GM19023 (cell line): ENCODE results near the gene RCOR1.
"Not testable (repeated sequence)": the region's sequence is repeated elsewhere in the genome, so short reads cannot be mapped to it uniquely, and the experiment has no call there.

Experiments used
- ATAC-seq: cut with Tn5 transposase; IDR thresholded peaks from one replicate; pipeline ENCODE4 v1.9.1; 2021; ENCODE audit warnings: mild to moderate bottlenecking, moderate library complexity; ENCODE audit not compliant: unreplicated experiment

Gene RCOR1

DNA sequence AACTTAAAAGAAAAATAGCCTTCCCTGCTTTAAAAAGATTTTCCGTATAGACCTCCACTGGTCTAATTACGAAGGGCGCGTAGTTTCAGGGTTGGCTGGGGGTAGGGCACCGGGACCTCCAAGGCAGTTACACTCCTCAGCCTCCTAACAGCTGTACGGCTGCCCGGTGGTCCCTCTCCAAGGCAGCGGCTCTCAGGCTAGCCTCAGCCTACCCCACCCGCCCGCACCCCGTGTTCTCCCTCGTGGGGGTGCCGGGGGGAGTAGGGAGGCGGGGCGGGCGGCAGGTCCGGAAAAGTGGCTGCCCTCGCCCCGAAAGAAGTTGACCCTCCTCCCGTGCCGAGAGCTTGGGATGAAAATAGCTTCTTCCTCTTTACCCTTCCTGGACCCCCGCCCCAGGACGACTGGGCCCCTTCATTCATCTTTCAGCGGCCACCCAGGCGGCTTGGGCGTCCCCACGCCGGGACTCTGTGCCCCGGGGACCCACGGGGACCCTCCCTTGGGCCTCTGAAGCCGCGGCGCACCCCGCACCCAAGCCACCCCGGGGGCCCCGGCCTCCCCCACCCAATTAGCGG, 991 bp upstream of the RCOR1 start:
- ATAC-seq: no peak

- peak; percentile 5 for ATAC-seq
These were observed 263 bp downstream of the RCOR1 start for GRCh38 chr14:102592763-102593060.

DNA sequence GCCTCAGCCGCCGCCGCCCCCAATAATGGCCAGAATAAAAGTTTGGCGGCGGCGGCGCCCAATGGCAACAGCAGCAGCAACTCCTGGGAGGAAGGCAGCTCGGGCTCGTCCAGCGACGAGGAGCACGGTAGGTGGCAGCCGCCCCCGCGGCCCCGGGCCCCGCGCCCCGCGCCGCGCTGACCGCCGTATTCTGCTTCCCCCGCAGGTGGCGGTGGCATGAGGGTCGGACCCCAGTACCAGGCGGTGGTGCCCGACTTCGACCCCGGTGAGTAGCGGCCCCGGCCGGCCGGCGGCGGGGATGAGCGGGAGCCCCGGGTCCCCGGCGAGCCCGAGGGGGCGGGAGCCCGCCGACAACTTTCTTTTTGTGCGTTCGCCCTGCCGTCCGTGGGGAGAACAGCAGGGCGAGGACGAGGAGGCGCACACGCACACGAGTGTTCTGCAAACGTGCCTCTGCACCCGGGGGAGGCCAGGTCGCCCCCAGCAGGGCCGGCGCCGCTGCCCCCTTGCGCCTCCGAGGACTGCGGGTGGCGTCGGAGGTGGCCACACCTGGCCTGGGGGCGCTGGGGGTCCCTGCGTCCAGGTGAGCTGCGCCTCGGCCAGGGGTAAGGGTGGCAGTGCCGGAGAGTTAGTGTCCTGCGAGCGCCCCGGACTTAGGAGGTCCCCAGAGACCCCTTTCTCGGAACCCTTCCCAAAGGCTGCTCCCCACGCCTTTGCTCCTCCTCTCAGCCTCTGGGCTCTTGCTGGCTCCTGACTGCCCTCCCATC, 794 bp downstream of the RCOR1 start:
- ATAC-seq: peak; percentile 12

GRCh38 chr14:102593825-102594137, 1.3 kb downstream of the RCOR1 start:
- no peak for ATAC-seq

DNA sequence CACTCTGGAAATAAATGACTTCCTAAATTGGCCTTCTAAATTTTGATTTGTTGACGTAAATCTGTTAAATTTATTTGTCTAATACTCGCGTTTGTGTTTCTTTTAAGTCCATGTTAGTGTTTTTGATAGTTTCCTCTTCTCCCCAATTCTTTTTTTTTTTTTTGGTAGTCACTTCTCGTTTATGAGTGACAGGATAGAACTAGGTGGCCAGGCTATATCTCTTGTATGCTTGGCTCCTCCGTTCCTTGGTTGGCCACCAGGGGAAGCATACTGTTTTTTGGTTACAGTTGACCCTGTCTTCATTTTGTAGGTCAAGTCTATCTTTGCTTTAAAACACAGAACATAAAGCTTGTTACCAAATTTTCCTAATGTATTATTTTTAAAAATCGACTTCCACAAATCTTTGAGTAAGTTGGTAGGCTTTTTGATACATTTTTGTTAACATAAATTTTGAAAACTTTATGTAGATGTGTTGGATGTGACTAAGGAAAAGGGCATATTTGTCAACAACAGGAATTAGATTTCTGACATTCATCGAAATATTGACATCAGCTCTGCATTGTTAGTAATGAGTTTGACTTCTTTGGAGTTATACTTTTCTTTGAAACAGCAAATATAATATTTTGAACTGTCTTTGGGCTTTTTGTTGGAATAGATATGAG, 2.2 kb downstream of the RCOR1 start:
- no peak for ATAC-seq

DNA sequence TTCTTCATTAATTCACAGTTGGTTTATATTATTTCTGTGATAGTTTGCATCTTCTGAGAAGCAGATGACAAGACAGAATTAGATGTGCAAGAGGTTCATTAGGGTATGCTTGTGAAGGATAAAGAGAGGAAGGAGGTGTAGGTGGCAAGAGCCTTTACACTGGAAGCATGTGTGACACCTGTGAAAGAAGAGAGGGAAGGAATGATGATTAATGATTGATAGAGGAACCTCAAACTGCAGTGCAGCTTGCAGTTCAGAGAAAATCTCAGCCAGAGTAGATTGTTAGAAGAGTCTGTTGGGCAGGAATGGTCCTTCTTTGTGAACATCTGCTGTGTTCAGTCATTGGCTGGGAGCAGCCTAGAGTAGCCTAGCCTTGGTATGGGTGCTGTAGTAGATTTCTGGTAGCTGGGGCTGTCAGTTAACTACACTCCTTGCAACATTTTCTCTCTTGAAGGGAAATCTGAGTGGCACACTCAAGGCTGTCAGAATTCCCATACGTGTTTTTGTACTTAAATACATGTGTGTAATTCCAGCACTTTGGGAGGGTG, 9.0 kb downstream of the RCOR1 start:
- ATAC-seq: no peak

DNA sequence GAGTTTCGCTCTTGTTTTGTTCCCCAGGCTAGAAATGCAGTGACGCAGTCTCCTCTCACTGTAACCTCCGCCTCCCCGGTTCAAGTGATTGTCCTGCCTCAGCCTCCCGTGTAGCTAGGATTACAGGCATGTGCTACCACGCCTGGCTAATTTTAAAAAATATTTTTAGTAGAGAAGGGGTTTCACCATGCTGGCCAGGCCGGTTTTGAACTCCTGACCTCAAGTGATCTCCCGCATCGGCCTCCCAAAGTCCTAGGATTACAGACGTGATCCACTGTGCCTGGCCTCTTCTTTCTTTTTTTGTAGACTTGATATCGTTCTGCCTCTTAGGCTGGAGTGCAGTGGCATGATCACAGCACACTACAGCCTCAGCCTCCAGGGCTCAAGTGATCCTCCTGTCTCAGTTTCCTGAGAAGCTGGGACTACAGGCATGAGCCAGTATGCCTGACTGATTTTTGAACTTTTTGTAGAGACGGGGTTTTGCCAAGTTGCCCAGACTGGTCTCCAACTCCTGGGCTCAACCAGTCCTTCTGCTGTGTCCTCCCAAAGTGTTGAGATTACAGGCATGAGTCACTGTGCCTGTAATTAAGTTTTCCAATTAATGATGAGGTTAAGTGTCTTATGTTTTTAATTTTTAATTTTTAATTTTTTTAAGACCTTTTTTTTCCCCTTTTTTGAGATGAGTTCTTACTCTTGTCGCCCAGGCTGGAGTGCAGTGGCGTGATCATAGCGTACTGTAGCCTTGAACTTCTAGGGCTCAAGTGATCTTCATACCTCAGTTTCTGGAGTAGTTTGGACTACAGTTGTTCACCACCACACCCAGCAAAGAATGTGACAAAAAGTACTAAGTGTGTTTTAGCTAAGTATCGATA, 10.2 kb downstream of the RCOR1 start:
- ATAC-seq: no peak

- no peak for ATAC-seq
These were observed 11.0 kb downstream of the RCOR1 start for GRCh38 chr14:102603293-102603907.

DNA sequence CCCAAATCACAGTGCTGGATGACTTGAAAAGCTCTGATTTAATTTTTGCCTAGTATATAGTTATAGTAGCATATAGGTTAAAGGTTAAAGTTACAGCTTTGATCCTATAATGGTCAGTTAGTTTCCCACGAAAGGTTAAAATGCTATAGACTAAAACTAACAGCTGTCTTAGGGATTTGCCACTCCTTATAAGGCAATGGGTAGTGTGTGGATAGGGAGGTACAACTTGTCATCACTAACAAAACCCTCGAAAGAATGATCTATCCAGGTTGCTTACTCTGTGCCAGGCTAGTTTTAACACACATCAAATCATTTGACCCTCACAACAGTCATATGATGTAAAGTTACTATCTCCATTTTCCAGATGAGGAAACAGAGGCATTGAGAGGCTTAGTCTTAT, 11.7 kb downstream of the RCOR1 start:
- no peak for ATAC-seq

DNA sequence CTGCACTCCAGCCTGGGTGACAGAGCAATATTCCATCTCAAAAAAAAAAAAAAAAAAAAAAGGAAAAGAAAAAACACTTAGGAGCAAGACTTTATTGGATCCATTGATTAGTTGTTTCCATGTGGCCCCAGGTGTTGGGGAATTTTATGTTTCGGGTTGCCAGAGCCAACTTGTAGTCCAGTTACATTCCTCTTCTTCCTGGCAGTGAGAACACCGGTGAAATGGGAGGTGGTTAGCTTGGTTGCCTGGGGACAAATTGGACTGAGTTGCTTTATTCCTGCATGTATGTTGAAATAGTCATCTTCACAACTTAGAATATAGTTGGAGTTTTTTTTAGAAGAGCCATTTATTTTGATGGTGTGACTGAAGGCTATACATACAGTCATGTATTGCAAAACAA, 12.6 kb downstream of the RCOR1 start:
- ATAC-seq: no peak

GRCh38 chr14:102606296-102606695, 13.8 kb downstream of the RCOR1 start:
- ATAC-seq: peak; percentile 60

- peak; percentile 58 for ATAC-seq
These were observed 15.6 kb downstream of the RCOR1 start for GRCh38 chr14:102608064-102608446.

GRCh38 chr14:102610968-102611811, 18.7 kb downstream of the RCOR1 start:
- no peak for ATAC-seq

DNA sequence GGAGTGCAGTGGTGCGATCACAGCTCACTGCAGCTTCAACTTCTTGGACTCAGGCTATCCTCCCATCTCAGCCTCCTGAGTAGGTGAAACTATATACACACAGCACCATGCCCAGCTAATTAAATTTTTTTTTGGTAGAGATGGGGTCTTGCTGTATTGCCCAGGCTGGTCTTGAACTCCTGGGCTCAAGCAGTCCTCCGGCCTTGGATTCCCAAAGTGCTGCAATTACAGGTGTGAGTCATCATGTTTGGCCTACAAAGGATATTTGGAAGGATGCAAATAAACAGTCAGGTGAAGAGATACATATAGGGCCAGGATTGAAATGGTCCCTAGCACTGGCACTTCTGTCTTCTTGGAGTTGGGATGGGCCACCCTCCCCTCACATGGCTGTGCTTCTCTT, 23.9 kb downstream of the RCOR1 start:
- ATAC-seq: no peak

DNA sequence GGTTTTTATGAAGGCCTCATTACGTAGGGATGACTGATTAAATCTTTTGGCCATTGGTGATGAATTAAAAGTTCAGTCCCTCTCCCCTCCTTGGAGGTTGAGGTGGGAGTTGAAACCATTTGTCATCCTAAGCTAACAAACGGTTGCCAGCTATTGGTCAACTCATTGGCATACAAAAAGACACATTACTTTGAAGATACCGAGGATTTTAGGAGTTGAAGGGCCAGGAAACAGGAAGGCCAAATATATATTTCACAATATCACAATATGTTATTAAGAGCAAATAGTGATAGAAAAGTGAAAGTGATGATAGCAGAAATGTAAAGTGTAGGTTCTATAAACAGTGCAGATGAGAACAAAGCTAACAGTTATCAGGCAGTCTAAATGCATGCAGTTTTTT, 24.4 kb downstream of the RCOR1 start:
- ATAC-seq: no peak

GRCh38 chr14:102619012-102619411, 26.6 kb downstream of the RCOR1 start:
- not testable (repeated sequence) for ATAC-seq

- no peak for ATAC-seq
These were observed 28.0 kb downstream of the RCOR1 start for GRCh38 chr14:102620413-102620812.

GRCh38 chr14:102622262-102622885, 29.9 kb downstream of the RCOR1 start:
- ATAC-seq: no peak

DNA sequence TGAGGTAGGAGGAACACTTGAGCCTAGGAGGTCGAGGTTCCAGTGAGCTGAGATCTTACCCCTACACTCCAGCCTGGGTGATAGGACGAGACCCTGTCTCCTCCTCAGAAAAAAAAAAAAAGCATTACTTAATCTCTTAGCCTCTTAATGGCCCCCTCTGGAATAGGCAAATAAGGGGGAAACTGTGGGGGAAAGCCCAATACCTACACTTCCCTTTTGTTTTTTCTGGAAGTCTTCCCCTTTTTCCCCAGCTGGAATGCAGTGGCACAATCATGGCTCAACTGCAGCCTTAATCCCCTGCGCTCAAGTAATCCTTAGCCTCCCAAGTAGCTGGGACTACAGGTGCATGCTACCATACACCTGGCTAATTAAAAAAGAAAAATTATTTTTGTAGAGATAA, 32.2 kb downstream of the RCOR1 start:
- no peak for ATAC-seq
